Heart left ventricle (tissue), 13 donors: ENCODE results near the gene ITSN1.

Experiments
- CTCF ChIP-seq, 12 donors: fragments of 200-600 bp; sonication (generic) in 4 of 12; IDR thresholded peaks; one replicate each; pipeline versions ENCODE4 v1.5.0 to v1.8.0; 2018 to 2022; ENCODE audit warnings: antibody characterized with exemption in 12 of 12, mild to moderate bottlenecking in 5 of 12
- POLR2A ChIP-seq, 2 donors: fragments of 450-650 bp; IDR thresholded peaks; one replicate each; pipeline ENCODE4 v1.6.1; 2017; ENCODE audit warnings: antibody characterized with exemption in 2 of 2, mild to moderate bottlenecking in 2 of 2, moderate library complexity in 2 of 2
- donor health status: ischemic (EF 13 %, LVEDD 7.1; RV severe dilation, severe dysfunction).
- donor health status: DM: no; HTN: yes; CAD: no.
- donor health status: DM: no; HTN: no; CAD: no.
- donor health status: ischemic (EF 25% LVEDD 6.9; RV normal size, moderate dysfunction).
- donor health status: ischemic (EF 25% LVEDD 5.7; RV mildly dilated, moderate dysfunction).
- donor health status: ischemic (EF 35%, LVEDD 5.7; RV mildly dilated, moderate dysfunction).
- donor health status: nonischemic (EF 11% LVEDD 7.7; RV severe dilation, severe dysfunction).
- donor health status: DM: yes; HTN: yes; CAD: no.
- donor health status: PGD.
- donor health status: ischemic (EF 29% LVEDD 5.4; RV normal size, mild dysfunction).
- donor health status: nonischemic (EF 23%, LVEDD 6.1; RV moderate dilation, normal function).

- no peak for TF ChIP-seq POLR2A (IDR thresholded peaks at IDR 0.05)
- no peak for TF ChIP-seq CTCF (IDR thresholded peaks at IDR 0.05)
These were observed 141.1 kb downstream of the ITSN1 start for GRCh38 chr21:33783187-33783979.
